22Rv1 (cell line): Measurements from ENCODE around the gene OR7C1.

Source experiments
- ZFX ChIP-seq: fragments of 450-650 bp; IDR thresholded peaks from 2 replicates; pipeline ENCODE4 v1.6.1; 2017; ENCODE audit warnings: antibody characterized with exemption, borderline replicate concordance
- TF ChIP-seq, protein P1 (sequence below): fragments of 450-650 bp; IDR thresholded peaks from 2 replicates; pipeline ENCODE4 v1.5.1; 2017; ENCODE audit warnings: mild to moderate bottlenecking

DNA sequence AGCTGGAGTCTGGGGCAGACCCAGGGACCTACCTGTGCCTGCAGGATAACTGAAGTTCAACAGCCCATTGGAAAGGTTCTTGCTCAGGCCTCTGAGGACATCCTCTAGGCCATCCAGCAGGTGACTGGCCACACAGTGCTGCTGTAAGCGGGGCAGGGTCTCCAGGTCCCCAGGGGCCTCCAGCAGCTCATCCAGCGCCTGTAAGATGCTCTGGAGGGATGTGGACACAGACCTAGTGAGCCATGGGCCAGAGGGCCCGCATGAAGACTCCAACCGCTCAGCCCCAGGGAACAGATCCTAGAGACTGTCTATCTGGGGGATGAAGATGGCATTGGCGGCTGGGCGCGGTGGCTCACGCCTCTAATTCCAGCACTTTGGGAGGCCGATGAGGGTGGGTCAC is 70.6 kb downstream of the OR7C1 start:
- TF ChIP-seq, protein P1, sequence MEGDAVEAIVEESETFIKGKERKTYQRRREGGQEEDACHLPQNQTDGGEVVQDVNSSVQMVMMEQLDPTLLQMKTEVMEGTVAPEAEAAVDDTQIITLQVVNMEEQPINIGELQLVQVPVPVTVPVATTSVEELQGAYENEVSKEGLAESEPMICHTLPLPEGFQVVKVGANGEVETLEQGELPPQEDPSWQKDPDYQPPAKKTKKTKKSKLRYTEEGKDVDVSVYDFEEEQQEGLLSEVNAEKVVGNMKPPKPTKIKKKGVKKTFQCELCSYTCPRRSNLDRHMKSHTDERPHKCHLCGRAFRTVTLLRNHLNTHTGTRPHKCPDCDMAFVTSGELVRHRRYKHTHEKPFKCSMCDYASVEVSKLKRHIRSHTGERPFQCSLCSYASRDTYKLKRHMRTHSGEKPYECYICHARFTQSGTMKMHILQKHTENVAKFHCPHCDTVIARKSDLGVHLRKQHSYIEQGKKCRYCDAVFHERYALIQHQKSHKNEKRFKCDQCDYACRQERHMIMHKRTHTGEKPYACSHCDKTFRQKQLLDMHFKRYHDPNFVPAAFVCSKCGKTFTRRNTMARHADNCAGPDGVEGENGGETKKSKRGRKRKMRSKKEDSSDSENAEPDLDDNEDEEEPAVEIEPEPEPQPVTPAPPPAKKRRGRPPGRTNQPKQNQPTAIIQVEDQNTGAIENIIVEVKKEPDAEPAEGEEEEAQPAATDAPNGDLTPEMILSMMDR, result no peak
- TF ChIP-seq ZFX, result no peak
